Subcutaneous adipose tissue (tissue), 4 donors: Measurements from ENCODE around the gene APCDD1L. TPM values are rescaled to one million over a fixed set of nuclear protein-coding genes. Genes with fewer than 3 reads are reported as not detected.

Source experiments
- CTCF ChIP-seq: fragments of 450-650 bp; IDR thresholded peaks from one replicate; pipeline ENCODE4 v1.5.1; 2016; ENCODE audit warnings: low read depth, mild to moderate bottlenecking, control low read depth, antibody characterized with exemption, moderate library complexity
- total RNA-seq, 4 donors: library from RNA; depleted of rRNA; stranded (reverse); fragments of >200 nt; gene quantifications; one replicate each; pipeline ENCODE4 v1.1.0, GENCODE V29; 2016

Gene APCDD1L
- total RNA-seq, 4 donors from 2014 or later = 0.17 to 0.22 TPM; not detected in 2

- no peak for TF ChIP-seq CTCF
Observed at GRCh38 chr20:58421497-58421850, 93.7 kb downstream of the APCDD1L start.

- TF ChIP-seq CTCF = no peak
Observed at GRCh38 chr20:58420798-58421496, 94.3 kb downstream of the APCDD1L start.

GRCh38 chr20:58418949-58419748 is 96.0 kb downstream of the APCDD1L start:
- no peak for TF ChIP-seq CTCF

GRCh38 chr20:58417438-58417837 is 97.8 kb downstream of the APCDD1L start:
- TF ChIP-seq CTCF = no peak

GRCh38 chr20:58416835-58417234 is 98.4 kb downstream of the APCDD1L start:
- no peak for TF ChIP-seq CTCF

- no peak for TF ChIP-seq CTCF
Observed at GRCh38 chr20:58416057-58416456, 99.1 kb downstream of the APCDD1L start.

Other genes with a start within 250 kb of the APCDD1L start
- 10 to 100 TPM; 14.9 to 27.9 (median 19.6) TPM for gene RAB22A, start 205.7 kb downstream of the APCDD1L start, total RNA-seq
- gene VAPB, start 126.2 kb downstream of the APCDD1L start, total RNA-seq = 10 to 100 TPM; 16.3 to 25.3 (median 21.0) TPM
- 100 to 1,000 TPM in 1 of 4 donors, 10 to 100 TPM in 3; 53.2 to 112 (median 65.8) TPM for gene STX16, start 135.9 kb upstream of the APCDD1L start, total RNA-seq
- 10 to 100 TPM; 20.7 to 53.3 (median 36.4) TPM for gene NPEPL1, start 177.4 kb upstream of the APCDD1L start, total RNA-seq